Common myeloid progenitor, CD34-positive (primary cell): ENCODE data around the gene HSD17B13.

ENCODE experiments used
- CTCF ChIA-PET: fragments of 350-600 bp; sonication (Branson Sonifier 250); formaldehyde crosslinking; loops from one replicate; lab custom pipeline; 2021; ENCODE audit warnings: antibody characterized with exemption; lab: Charles Lee
- POLR2A ChIA-PET: fragments of 350-600 bp; sonication (Branson Sonifier 250); formaldehyde crosslinking; loops from one replicate; lab custom pipeline; 2021; ENCODE audit warnings: antibody characterized with exemption; lab: Charles Lee
- DNase-seq, 3 donors: peaks; one replicate each; pipeline versions ENCODE4 v3.0.0 to v3.0.0-alpha.2; 2013
- H3K27ac ChIP-seq, 2 experiments: 1 replicate in 1 of 2; 2 replicates in 1 of 2; pipeline ENCODE4 v1.7.0; 2013; ENCODE audit warnings: inconsistent platforms in 2 of 2, low read length in 2 of 2, mild to moderate bottlenecking in 2 of 2, low read depth in 1 of 2, moderate library complexity in 1 of 2; ENCODE audit not compliant: severe bottlenecking in 2 of 2, insufficient read depth in 1 of 2, poor library complexity in 1 of 2
- H3K27me3 ChIP-seq, 5 experiments: replicated peaks in 2 of 5; 1 replicate in 3 of 5; 2 replicates in 2 of 5; pipeline versions ENCODE4 v1.6.1 to v1.7.0; 2013; ENCODE audit warnings: low read length in 4 of 5, mild to moderate bottlenecking in 2 of 5, moderate library complexity in 2 of 5, inconsistent platforms in 1 of 5; ENCODE audit not compliant: insufficient read depth in 5 of 5, control insufficient read depth in 4 of 5
- H3K36me3 ChIP-seq, 4 experiments: 1 replicate in 2 of 4; 2 replicates in 2 of 4; pipeline versions ENCODE4 v1.6.1 to v1.7.0; 2013; ENCODE audit warnings: low read length in 3 of 4, control low read depth in 1 of 4, mild to moderate bottlenecking in 1 of 4; ENCODE audit not compliant: control insufficient read depth in 4 of 4, insufficient read depth in 4 of 4
- H3K4me1 ChIP-seq, 4 experiments: 1 replicate in 3 of 4; 2 replicates in 1 of 4; pipeline versions ENCODE4 v1.6.1 to v1.7.1; 2013; ENCODE audit warnings: low read length in 3 of 4, mild to moderate bottlenecking in 3 of 4, control low read depth in 1 of 4, inconsistent platforms in 1 of 4, moderate library complexity in 1 of 4; ENCODE audit not compliant: control insufficient read depth in 4 of 4, insufficient read depth in 4 of 4; ENCODE audit errors: control extremely low read depth in 1 of 4
- H3K4me3 ChIP-seq, 7 experiments: 1 replicate in 4 of 7; 2 replicates in 3 of 7; pipeline versions ENCODE4 v1.5.1 to v1.7.0; 2013; ENCODE audit warnings: mild to moderate bottlenecking in 7 of 7, low read length in 6 of 7, moderate library complexity in 6 of 7, inconsistent platforms in 2 of 7, low read depth in 2 of 7, control low read depth in 1 of 7; ENCODE audit not compliant: insufficient read depth in 4 of 7, control insufficient read depth in 1 of 7; ENCODE audit errors: extremely low read depth in 1 of 7
- H3K9me3 ChIP-seq, 5 experiments: 1 replicate in 4 of 5; 2 replicates in 1 of 5; pipeline versions ENCODE4 v1.6.1 to v1.7.1; 2013; ENCODE audit warnings: low read length in 4 of 5, mild to moderate bottlenecking in 2 of 5, inconsistent platforms in 1 of 5, low read depth in 1 of 5, moderate library complexity in 1 of 5; ENCODE audit not compliant: control insufficient read depth in 4 of 5, insufficient read depth in 2 of 5; ENCODE audit errors: control extremely low read depth in 1 of 5
- WGBS: methylation state at CpG from one replicate; pipeline ENCODE4 v1.1.5; 2013; ENCODE audit not compliant: insufficient coverage; 5-methylcytosine and 5-hydroxymethylcytosine counted together

Gene HSD17B13

DNA sequence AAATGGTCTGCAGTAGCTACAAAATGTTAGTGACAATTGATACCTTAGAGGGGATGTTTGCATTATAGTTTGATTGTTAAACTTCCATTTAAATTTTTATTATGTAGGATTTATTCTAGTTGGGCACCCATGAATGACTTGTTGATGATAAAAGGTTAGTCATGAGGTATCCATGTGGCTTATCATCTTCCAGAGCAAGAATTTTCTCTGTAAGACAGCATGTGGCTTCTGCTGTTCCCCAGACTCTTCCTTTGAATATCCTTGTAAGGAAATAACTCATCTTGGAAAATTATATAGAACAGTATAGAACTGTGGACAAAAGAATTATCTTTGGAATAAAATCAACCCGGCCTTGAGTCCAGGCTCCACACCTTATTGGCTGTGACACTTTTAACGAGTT lies 62.2 kb downstream of the HSD17B13 start:
- DNase-seq: no peak
- Histone ChIP-seq H3K4me1 (peaks cover 0 to 8% (median 3%) of the 10 kb centered on the region in 4 experiments), H3K9me3 (peaks cover 0 to 12% (median 3%) of the 10 kb centered on the region in 5 experiments), H3K27me3 (no peaks in the 10 kb centered on the region), H3K36me3 (no peaks in the 10 kb centered on the region), H3K4me3 (no peak overlapping the region), H3K27ac (no peak overlapping the region)
- ChIA-PET POLR2A (no interaction called here), CTCF (no interaction called here)
- 100% methylated on average over 2 of the region's 2 CpGs for WGBS

DNA sequence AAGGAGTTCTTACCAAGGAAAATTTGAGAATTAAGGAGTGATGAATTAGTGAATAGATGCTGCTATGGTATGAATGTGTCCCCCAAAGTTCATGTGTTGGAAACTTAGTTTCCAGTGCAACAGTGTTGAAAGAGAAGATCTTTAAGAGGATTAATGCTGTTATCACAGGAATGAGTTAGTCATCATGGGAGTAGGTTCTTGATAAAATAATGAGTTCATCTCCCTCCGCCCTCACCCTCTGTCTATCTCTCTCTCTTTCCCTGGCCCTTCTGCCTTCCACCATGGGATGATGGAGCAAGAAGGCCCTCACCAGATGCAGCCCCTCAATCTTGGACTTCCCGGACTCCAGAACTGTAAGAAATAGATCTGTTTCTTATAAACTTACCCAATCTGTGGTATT lies 64.0 kb downstream of the HSD17B13 start:
- WGBS: no CpG with 5 or more reads among the region's 2 CpGs
- Histone ChIP-seq H3K4me3 (no peak overlapping the region), H3K4me1 (no peaks in the 10 kb centered on the region), H3K27me3 (no peaks in the 10 kb centered on the region), H3K9me3 (peaks cover 0 to 12% (median 3%) of the 10 kb centered on the region in 5 experiments), H3K27ac (no peak overlapping the region), H3K36me3 (no peaks in the 10 kb centered on the region)
- ChIA-PET POLR2A (no interaction called here), CTCF (no interaction called here)
- no peak for DNase-seq

DNA sequence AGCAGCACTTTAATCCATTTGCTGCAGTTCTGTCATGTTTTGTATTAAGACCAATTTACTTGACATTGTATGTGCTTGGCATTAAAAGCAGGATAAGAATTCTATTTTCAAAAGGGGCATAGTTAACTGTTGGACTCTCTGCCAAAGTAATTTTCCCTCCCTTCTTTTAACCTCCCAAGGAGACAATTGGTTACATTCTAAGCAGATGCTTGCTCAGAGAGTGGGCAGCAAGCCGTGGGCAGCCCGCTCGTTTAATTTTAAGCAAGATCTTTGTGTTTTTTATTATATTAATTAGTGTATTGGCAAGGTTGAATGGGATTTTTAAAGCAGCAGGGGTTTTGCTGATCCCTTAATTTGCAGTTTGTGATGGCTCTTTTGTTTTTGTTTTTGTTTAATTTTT lies 65.2 kb downstream of the HSD17B13 start:
- DNase-seq: no peak
- H3K4me1 ChIP-seq: no peaks in the 10 kb centered on the region
- no peaks in the 10 kb centered on the region for H3K27me3 ChIP-seq
- ChIA-PET POLR2A (no interaction called here), CTCF (no interaction called here)
- H3K27ac ChIP-seq: no peak overlapping the region
- no peak overlapping the region for H3K4me3 ChIP-seq
- no CpG with 5 or more reads among the region's 3 CpGs for WGBS
- peaks cover 0 to 5% (median 3%) of the 10 kb centered on the region in 5 experiments for H3K9me3 ChIP-seq
- no peaks in the 10 kb centered on the region for H3K36me3 ChIP-seq

DNA sequence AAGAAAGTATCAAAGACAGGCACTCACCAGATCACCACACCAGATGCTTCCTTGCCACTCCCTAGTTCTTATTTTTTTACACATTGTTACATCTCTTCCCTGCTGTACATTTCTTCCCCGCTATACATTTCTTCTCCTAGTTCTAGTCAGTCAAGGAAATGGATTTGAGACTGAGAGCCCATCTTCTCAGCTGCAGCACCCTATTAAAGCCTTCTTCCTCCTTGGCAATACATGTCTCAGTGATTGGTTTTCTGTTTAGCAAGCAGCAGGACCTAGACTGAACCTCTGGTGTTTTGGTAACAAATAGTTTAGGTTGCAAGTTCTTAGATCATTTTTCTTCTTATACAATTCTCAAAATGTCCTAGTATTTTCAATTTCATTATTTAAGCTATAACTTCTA lies 66.9 kb downstream of the HSD17B13 start:
- WGBS: no CpG with 5 or more reads among the region's 1 CpG
- no peaks in the 10 kb centered on the region for H3K4me1 ChIP-seq
- no peaks in the 10 kb centered on the region for H3K36me3 ChIP-seq
- POLR2A ChIA-PET: no interaction called here
- H3K4me3 ChIP-seq: no peak overlapping the region
- DNase-seq: no peak
- CTCF ChIA-PET: no interaction called here
- H3K27ac ChIP-seq: no peak overlapping the region
- peaks cover 0 to 5% (median 3%) of the 10 kb centered on the region in 5 experiments for H3K9me3 ChIP-seq
- H3K27me3 ChIP-seq: no peaks in the 10 kb centered on the region
